ENCODE measurements around the gene ARRDC5. TPM values are rescaled to one million over a fixed set of nuclear protein-coding genes. Genes with fewer than 3 reads are reported as not detected.
A peak's percentile ranks its signal among the peaks of the same experiment; 100 is the strongest.

The ARRDC5 gene
- total RNA-seq, 1 experiment from 2014 or later = not detected

DNA sequence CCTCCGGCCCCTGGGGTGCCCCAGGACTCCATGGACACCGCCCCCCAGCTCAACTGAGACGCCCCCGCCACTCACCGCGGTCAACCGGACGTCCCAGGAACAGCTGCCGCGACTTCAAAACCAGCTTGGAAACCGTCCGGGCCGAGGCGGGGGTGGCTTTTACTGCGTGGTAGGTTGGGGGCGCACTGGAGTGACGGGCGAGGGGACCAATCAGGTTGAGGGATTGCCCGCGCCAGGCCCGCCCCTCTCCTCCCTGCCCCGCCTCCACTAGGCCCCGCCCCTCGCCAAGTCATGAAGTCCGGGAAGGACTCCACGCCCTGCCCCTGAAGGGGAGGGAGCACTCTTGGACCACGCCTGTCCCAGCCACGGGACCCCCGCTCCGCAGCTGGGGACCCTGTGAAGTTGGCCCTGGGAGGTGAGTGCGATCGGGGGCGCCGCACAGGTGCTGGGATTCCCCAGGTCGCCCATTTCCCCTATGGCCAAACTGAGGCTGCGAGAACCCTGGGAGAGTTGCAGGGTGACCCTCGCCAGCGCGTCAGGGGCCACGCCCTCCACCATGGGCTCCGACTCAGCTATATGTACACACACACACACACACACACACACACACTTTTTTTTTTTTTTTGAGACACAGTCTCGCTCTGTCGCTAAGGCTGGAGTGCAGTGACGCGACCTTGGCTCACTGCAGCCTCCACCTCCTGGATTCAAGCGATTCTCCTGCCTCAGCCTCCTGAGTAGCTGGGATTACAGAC is 35.0 kb downstream of the ARRDC5 start, which contains the start of gene PLIN3:
PLIN3 (minus strand) TSS at position 134 of the 752 bp plus-strand sequence. CDS start 6,273 bp downstream, outside the sequence.
- Mint-ChIP-seq H3K27me3 (ENCODE audit: low read depth) (no peaks in the 10 kb centered on the region), H3K27ac (peak within 1 kb of the TSS in 2 of 3 experiments; percentile 44 to 48; a peak in 3 of 7 replicates), H3K4me3 (peak within 1 kb of the TSS; percentile 75 to 86), H3K9me3 (no peaks in the 10 kb centered on the region; a peak in 1 of 5 replicates), H3K4me1 (peaks cover 7 to 8% of the 10 kb centered on the region in 2 experiments), H3K36me3 (ENCODE audit: insufficient read depth in 1 of 3, low read depth in 3 of 3) (peaks cover 0 to 7% (median under 1%) of the 10 kb centered on the region in 3 experiments; a peak in 3 of 7 replicates)
- no CpG with 5 or more reads among the region's 46 CpGs for WGBS (ENCODE audit: extremely low coverage, insufficient read length, low lambda C conversion rate)
- no peak within 1 kb of the TSS for H2BK5ac ChIP-seq (ENCODE audit: insufficient read length, low read length)
- H3K9ac ChIP-seq (ENCODE audit: extremely low read depth, insufficient read length, low read length) = no peak within 1 kb of the TSS
- H2BK15ac ChIP-seq (ENCODE audit: low read depth, low read length) = no peak within 1 kb of the TSS
- H2BK120ac ChIP-seq (ENCODE audit: low read depth, low read length, poor library complexity, severe bottlenecking) = no peak within 1 kb of the TSS
- peaks cover 5% of the 10 kb centered on the region for H3K79me1 ChIP-seq (ENCODE audit: insufficient read depth, low read depth, low read length, poor library complexity, severe bottlenecking)
- no peaks in the 10 kb centered on the region for H4K20me1 ChIP-seq (ENCODE audit: control insufficient read depth, insufficient read depth, insufficient read length)
- no peak within 1 kb of the TSS for H4K5ac ChIP-seq (ENCODE audit: insufficient read length, low read depth, low read length)
- no peaks in the 10 kb centered on the region; the same call in 1 of the 2 replicates for H3K79me2 ChIP-seq (ENCODE audit: insufficient read depth, low read length)
- no peak within 1 kb of the TSS for H2AFZ ChIP-seq (ENCODE audit: low read length)
- H3T11ph ChIP-seq (ENCODE audit: low read length) = no peak within 1 kb of the TSS
- H2AK5ac ChIP-seq (ENCODE audit: insufficient read length, low read length) = no peak within 1 kb of the TSS
- no peak within 1 kb of the TSS for H4K8ac ChIP-seq (replicated peaks; ENCODE audit: insufficient read length, low read depth, low read length)
- peak; percentile 96 for DNase-seq
- H2BK12ac ChIP-seq (ENCODE audit: insufficient read length, low read depth, low read length) = no peak within 1 kb of the TSS
- no peak within 1 kb of the TSS for H3K56ac ChIP-seq (ENCODE audit: insufficient read length, low read depth, low read length)
- H3K27me3 ChIP-seq (ENCODE audit: insufficient read depth, low read length) = no peaks in the 10 kb centered on the region
- H3K23me2 ChIP-seq (ENCODE audit: insufficient read length, low read depth, low read length, poor library complexity, severe bottlenecking) = no peaks in the 10 kb centered on the region
- H3K9me3 ChIP-seq (ENCODE audit: control insufficient read depth, low read depth, low read length) = no peaks in the 10 kb centered on the region
- no peak within 1 kb of the TSS for H3K14ac ChIP-seq (ENCODE audit: insufficient read depth, low read length)
- H3K4me2 ChIP-seq (ENCODE audit: insufficient read depth, insufficient read length, low read length) = peak within 1 kb of the TSS; percentile 51
- no peak for TF ChIP-seq CTCF (conservative IDR thresholded peaks at IDR 0.05)
- H3K18ac ChIP-seq (ENCODE audit: insufficient read length, low read depth, low read length) = no peak within 1 kb of the TSS
- 0 out of 2 replicates have a peak, but pooled peaks cover 5% of the 10 kb centered on the region for H3K4me1 ChIP-seq (ENCODE audit: insufficient read depth, low read length)
- H3K27ac ChIP-seq (ENCODE audit: insufficient read length, low read depth, low read length) = no peak within 1 kb of the TSS
- no peak within 1 kb of the TSS for H3K4ac ChIP-seq (ENCODE audit: low read depth, low read length)
- no peak within 1 kb of the TSS for H4K91ac ChIP-seq (ENCODE audit: insufficient read length, low read depth, low read length)
- H3K23ac ChIP-seq (ENCODE audit: insufficient read length, low read depth, low read length) = no peak within 1 kb of the TSS
- no peak within 1 kb of the TSS for H2BK20ac ChIP-seq (ENCODE audit: low read depth, low read length, poor library complexity, severe bottlenecking)

Measured in H9 (cell line).